ENCODE results near the gene CISD3. TPM values are rescaled to one million over a fixed set of nuclear protein-coding genes. Genes with fewer than 3 reads are reported as not detected.

CISD3 gene
- total RNA-seq, 2 experiments from 2014 or later = 4.7 to 5.7 TPM

- Mint-ChIP-seq H3K36me3 (ENCODE audit: low read depth) (peaks cover 15% of the 10 kb centered on the region), H3K27me3 (no peaks in the 10 kb centered on the region), H3K27ac (peak overlapping the region; percentile 88), H3K9me3 (no peaks in the 10 kb centered on the region), H3K4me3 (peak overlapping the region; percentile 99), H3K4me1 (ENCODE audit: low read depth) (peaks cover 83% of the 10 kb centered on the region)
- peak in 2 of 14 experiments; percentile 44 to 51 for DNase-seq
- TF ChIP-seq CTCF (IDR thresholded peaks at IDR 0.05) = no peak
- POLR2A ChIA-PET = interaction anchor here (0.7 to 2.7 kb wide), 8 partner anchors 15 to 172 kb away, joined by 3 to 29 read pairs (median 4); partner anchors contain the start of genes MLLT6 and PSMB3
- CTCF ChIA-PET = interaction anchor here (0.7 to 1.8 kb wide), 3 partner anchors 29 to 173 kb away, joined by 3 to 8 read pairs (median 5); no protein-coding TSS in a partner anchor
- Histone ChIP-seq H3K27ac (ENCODE audit: low read depth in 1 of 2, low read length in 2 of 2) (peak overlapping the region; percentile 54 to 64), H3K27me3 (ENCODE audit: control insufficient read depth in 1 of 2, insufficient read depth in 2 of 2, low read length in 2 of 2) (no peaks in the 10 kb centered on the region), H3K4me1 (ENCODE audit: insufficient read depth, low read length) (peaks cover 87% of the 10 kb centered on the region), H3K4me3 (ENCODE audit: low read length) (peak overlapping the region; percentile 71), H3K36me3 (ENCODE audit: insufficient read depth, low read length) (peaks cover 8% of the 10 kb centered on the region), H3K9me3 (ENCODE audit: control insufficient read depth in 1 of 2, insufficient read depth in 1 of 2, low read length in 2 of 2) (no peaks in the 10 kb centered on the region)
- no peak for ATAC-seq (ENCODE audit: poor library complexity)
- intact Hi-C loops (cut with DNase I, micrococcal nuclease) = loop anchor here in 1 of 2 experiments (1.0 to 5.0 kb wide), 3 partner anchors 21 to 70 kb away; no protein-coding TSS in a partner anchor
Measured at GRCh38 chr17:38730526-38731379, 612 bp downstream of the CISD3 start.

- Mint-ChIP-seq H3K9me3 (no peaks in the 10 kb centered on the region), H3K27me3 (no peaks in the 10 kb centered on the region), H3K4me3 (peak overlapping the region; percentile 99), H3K36me3 (ENCODE audit: low read depth) (peaks cover 15% of the 10 kb centered on the region), H3K27ac (peak overlapping the region; percentile 88), H3K4me1 (ENCODE audit: low read depth) (peaks cover 81% of the 10 kb centered on the region)
- no peaks in the 10 kb centered on the region for H3K9me3 ChIP-seq (ENCODE audit: control insufficient read depth in 1 of 2, insufficient read depth in 1 of 2, low read length in 2 of 2)
- POLR2A ChIA-PET = interaction anchor here (0.7 to 2.7 kb wide), 6 partner anchors 16 to 173 kb away, joined by 3 to 29 read pairs (median 8); partner anchors contain the start of genes MLLT6 and PSMB3
- H3K4me1 ChIP-seq (ENCODE audit: insufficient read depth, low read length) = peaks cover 77% of the 10 kb centered on the region
- H3K27ac ChIP-seq (ENCODE audit: low read depth in 1 of 2, low read length in 2 of 2) = peak overlapping the region; percentile 34 to 54
- ATAC-seq (ENCODE audit: poor library complexity) (no peak), DNase-seq (no peak)
- H3K27me3 ChIP-seq (ENCODE audit: control insufficient read depth in 1 of 2, insufficient read depth in 2 of 2, low read length in 2 of 2) = no peaks in the 10 kb centered on the region
- CTCF ChIA-PET = interaction anchor here (1.2 to 1.8 kb wide), 2 partner anchors 55 to 174 kb away, joined by 5 to 8 read pairs; no protein-coding TSS in a partner anchor
- intact Hi-C loops (cut with DNase I, micrococcal nuclease) = loop anchor here in 1 of 2 experiments (2.0 to 5.0 kb wide), 2 partner anchors 34 to 69 kb away; no protein-coding TSS in a partner anchor
- peaks cover 8% of the 10 kb centered on the region for H3K36me3 ChIP-seq (ENCODE audit: insufficient read depth, low read length)
- TF ChIP-seq CTCF (IDR thresholded peaks at IDR 0.05) = no peak
- no peak overlapping the region for H3K4me3 ChIP-seq (ENCODE audit: low read length)
Measured at GRCh38 chr17:38731526-38732294, 1.6 kb downstream of the CISD3 start.

Data from CD4-positive, alpha-beta T cell (primary cell).